Measurements from ENCODE around the gene MAD1L1. TPM values are rescaled to one million over a fixed set of nuclear protein-coding genes. Genes with fewer than 3 reads are reported as not detected.

Gene MAD1L1
- total and polyA plus RNA-seq, 4 donors, result 29.3 to 44.1 (median 35.8) TPM

DNA sequence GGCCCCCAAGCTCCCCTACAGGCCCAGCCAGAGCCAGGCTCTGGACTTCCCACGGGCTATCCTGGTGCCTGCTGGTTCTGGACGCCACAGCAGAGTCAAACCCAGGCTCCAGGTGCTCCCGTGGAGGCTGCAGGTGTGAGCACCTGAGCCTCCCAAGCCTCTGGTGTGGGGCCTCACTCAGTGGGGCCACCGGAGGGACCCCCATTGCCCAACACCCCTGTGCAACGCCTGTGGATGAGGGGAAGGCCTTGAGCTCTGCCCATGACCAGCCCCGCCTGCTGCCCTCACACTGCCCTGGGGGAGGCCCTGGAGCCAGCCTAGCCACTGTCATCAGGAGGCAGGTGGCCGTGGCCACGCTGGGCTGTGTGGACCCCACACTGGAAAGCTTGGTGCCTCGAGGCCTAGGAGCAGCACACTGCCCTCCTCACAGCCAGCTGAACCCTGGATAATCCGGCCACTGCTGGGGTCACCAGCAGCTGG lies 229.3 kb downstream of the MAD1L1 start:
- H3K9me3 ChIP-seq (ENCODE audit: control insufficient read depth, insufficient read depth, low read length), result no peaks in the 10 kb centered on the region
- no peaks in the 10 kb centered on the region for H3K27me3 ChIP-seq (ENCODE audit: control insufficient read depth, insufficient read depth, low read length)
- H3K27ac ChIP-seq (ENCODE audit: low read depth, low read length), result no peak overlapping the region
- no peak overlapping the region for H3K4me3 ChIP-seq (ENCODE audit: low read depth, low read length)
- WGBS (ENCODE audit: insufficient coverage), result 96% methylated on average over 10 of the region's 10 CpGs
- peaks cover 21% of the 10 kb centered on the region for H3K4me1 ChIP-seq (ENCODE audit: control insufficient read depth, insufficient read depth, low read length)
- no peak for DNase-seq (ENCODE audit: low read depth in 4 of 6, low spot score in 6 of 6)
- peaks cover 58% of the 10 kb centered on the region for H3K36me3 ChIP-seq (ENCODE audit: control insufficient read depth, insufficient read depth, low read length)

- H3K4me3 ChIP-seq (ENCODE audit: low read depth, low read length), result no peak overlapping the region
- WGBS (ENCODE audit: insufficient coverage), result 80% methylated on average over 19 of the region's 21 CpGs
- no peak for DNase-seq (ENCODE audit: low read depth in 4 of 6, low spot score in 6 of 6)
Measured at GRCh38 chr7:2002561-2003450, 229.9 kb downstream of the MAD1L1 start.

DNA sequence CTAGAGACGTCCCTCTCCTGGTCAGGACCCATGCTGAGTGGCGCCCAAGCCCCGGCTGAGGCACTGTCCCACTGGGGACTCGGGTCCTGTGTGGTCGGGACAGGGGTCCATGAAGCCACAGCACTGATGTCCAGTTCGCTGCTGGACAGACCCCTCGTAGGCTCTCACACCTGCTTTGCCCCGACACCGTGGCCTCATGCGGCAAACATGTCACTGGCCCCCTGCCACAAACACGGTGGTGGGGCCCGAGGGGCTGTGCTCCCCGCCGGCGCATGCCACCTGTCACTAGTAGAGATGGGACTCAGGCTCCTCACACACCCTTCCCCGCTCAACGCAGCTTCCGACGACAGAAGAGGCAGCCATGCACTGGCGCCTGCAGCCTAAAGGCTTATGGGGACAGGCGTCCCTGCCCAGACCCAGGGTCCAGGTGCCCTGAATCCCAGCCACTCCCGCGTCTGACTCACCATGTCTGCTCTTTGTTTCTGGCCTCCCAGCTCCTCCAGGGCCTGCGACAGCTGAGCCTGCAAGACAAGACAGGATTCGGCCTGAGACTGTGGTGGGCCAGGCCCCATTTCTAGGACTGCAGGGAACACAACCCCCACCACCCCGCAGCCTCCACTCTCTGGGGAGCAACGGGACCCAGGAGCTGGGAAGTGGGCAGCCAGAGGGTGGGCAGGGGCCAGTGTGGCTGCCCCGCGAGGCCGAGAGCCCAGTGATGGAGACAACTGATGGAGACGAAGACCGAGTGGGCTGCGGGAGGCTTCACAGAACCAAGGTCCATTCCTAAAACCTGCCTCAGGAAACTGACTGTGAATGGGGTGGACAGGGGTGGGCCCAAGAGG lies 230.9 kb downstream of the MAD1L1 start:
- Histone ChIP-seq H3K36me3 (ENCODE audit: control insufficient read depth, insufficient read depth, low read length) (peaks cover 53% of the 10 kb centered on the region), H3K9me3 (ENCODE audit: control insufficient read depth, insufficient read depth, low read length) (no peaks in the 10 kb centered on the region), H3K4me3 (ENCODE audit: low read depth, low read length) (no peak overlapping the region), H3K27ac (ENCODE audit: low read depth, low read length) (no peak overlapping the region), H3K27me3 (ENCODE audit: control insufficient read depth, insufficient read depth, low read length) (no peaks in the 10 kb centered on the region), H3K4me1 (ENCODE audit: control insufficient read depth, insufficient read depth, low read length) (peaks cover 22% of the 10 kb centered on the region)
- WGBS (ENCODE audit: insufficient coverage), result 82% methylated on average over 32 of the region's 33 CpGs
- DNase-seq (ENCODE audit: low read depth in 4 of 6, low spot score in 6 of 6), result no peak

More at GRCh38 chr7:2002561-2003450, 229.9 kb downstream of the MAD1L1 start:
- Histone ChIP-seq H3K27me3 (ENCODE audit: control insufficient read depth, insufficient read depth, low read length) (no peaks in the 10 kb centered on the region), H3K36me3 (ENCODE audit: control insufficient read depth, insufficient read depth, low read length) (peaks cover 57% of the 10 kb centered on the region), H3K9me3 (ENCODE audit: control insufficient read depth, insufficient read depth, low read length) (no peaks in the 10 kb centered on the region), H3K4me1 (ENCODE audit: control insufficient read depth, insufficient read depth, low read length) (peaks cover 21% of the 10 kb centered on the region), H3K27ac (ENCODE audit: low read depth, low read length) (no peak overlapping the region)

DNA sequence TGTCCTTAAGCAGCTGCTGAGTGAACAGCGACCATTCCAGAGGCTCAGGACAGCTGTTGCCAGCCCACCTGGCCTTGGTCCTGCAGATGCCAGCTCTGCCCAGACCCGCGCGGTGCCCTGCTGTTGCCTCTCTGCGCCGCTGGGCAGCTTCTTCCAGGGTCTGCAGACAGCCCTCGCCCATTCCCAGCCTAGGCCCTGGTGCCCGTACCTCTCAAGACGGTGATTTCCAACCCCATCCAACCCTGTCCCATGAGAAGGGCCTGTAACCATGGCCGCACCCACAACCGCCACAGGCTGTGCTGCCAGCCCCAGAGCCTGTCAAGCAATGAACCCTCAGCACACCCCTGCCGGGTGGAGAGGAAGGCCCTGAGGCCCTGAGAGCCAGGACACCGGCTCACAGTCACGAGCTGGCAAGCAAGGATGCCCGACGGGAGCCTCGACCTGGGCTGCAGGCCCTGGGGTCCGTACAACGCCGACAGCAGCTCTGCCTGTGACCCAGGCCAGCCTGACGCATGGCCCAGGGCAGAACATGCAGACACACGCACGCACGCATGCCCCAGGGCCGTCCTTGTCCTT lies 231.9 kb downstream of the MAD1L1 start:
- H3K36me3 ChIP-seq (ENCODE audit: control insufficient read depth, insufficient read depth, low read length), result peaks cover 53% of the 10 kb centered on the region
- H3K4me3 ChIP-seq (ENCODE audit: low read depth, low read length), result no peak overlapping the region
- no peaks in the 10 kb centered on the region for H3K9me3 ChIP-seq (ENCODE audit: control insufficient read depth, insufficient read depth, low read length)
- 88% methylated on average over 25 of the region's 25 CpGs for WGBS (ENCODE audit: insufficient coverage)
- H3K4me1 ChIP-seq (ENCODE audit: control insufficient read depth, insufficient read depth, low read length), result peaks cover 21% of the 10 kb centered on the region
- H3K27me3 ChIP-seq (ENCODE audit: control insufficient read depth, insufficient read depth, low read length), result no peaks in the 10 kb centered on the region
- DNase-seq (ENCODE audit: low read depth in 4 of 6, low spot score in 6 of 6), result no peak
- H3K27ac ChIP-seq (ENCODE audit: low read depth, low read length), result no peak overlapping the region

- H3K9me3 ChIP-seq (ENCODE audit: control insufficient read depth, insufficient read depth, low read length), result no peaks in the 10 kb centered on the region
- DNase-seq (ENCODE audit: low read depth in 4 of 6, low spot score in 6 of 6), result no peak
- peaks cover 27% of the 10 kb centered on the region for H3K4me1 ChIP-seq (ENCODE audit: control insufficient read depth, insufficient read depth, low read length)
- WGBS (ENCODE audit: insufficient coverage), result 97% methylated on average over 26 of the region's 27 CpGs
- H3K4me3 ChIP-seq (ENCODE audit: low read depth, low read length), result no peak overlapping the region
- peaks cover 58% of the 10 kb centered on the region for H3K36me3 ChIP-seq (ENCODE audit: control insufficient read depth, insufficient read depth, low read length)
- no peaks in the 10 kb centered on the region for H3K27me3 ChIP-seq (ENCODE audit: control insufficient read depth, insufficient read depth, low read length)
- no peak overlapping the region for H3K27ac ChIP-seq (ENCODE audit: low read depth, low read length)
Measured at GRCh38 chr7:2000153-2000687, 232.5 kb downstream of the MAD1L1 start.

- no peak overlapping the region for H3K4me3 ChIP-seq (ENCODE audit: low read depth, low read length)
- H3K27ac ChIP-seq (ENCODE audit: low read depth, low read length), result no peak overlapping the region
- DNase-seq (ENCODE audit: low read depth in 4 of 6, low spot score in 6 of 6), result no peak
- peaks cover 35% of the 10 kb centered on the region for H3K4me1 ChIP-seq (ENCODE audit: control insufficient read depth, insufficient read depth, low read length)
- no peaks in the 10 kb centered on the region for H3K27me3 ChIP-seq (ENCODE audit: control insufficient read depth, insufficient read depth, low read length)
- H3K9me3 ChIP-seq (ENCODE audit: control insufficient read depth, insufficient read depth, low read length), result no peaks in the 10 kb centered on the region
- H3K36me3 ChIP-seq (ENCODE audit: control insufficient read depth, insufficient read depth, low read length), result peaks cover 56% of the 10 kb centered on the region
- WGBS (ENCODE audit: insufficient coverage), result 88% methylated on average over 21 of the region's 21 CpGs
Measured at GRCh38 chr7:1999278-1999984, 233.3 kb downstream of the MAD1L1 start.

DNA sequence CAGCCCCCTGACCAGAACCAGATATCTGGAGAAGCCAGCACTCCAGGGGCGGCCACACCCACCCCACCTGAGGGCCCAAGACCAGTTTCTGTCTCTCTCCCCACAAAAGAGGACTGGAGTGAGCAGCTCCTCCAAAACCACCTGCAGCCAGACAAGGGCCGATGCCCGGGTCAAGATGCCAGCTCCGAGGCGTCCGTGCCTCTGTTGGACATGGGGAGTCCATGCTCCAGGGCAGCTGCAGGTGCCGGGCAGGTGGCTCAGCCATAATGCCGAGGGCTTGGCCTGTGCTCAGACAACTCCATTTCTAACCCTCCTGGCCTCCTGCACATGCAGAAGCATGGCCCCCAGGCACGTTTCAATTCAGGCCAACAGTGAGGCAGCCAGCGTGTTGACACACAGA lies 234.6 kb downstream of the MAD1L1 start:
- WGBS (ENCODE audit: insufficient coverage), result 85% methylated on average over 10 of the region's 10 CpGs
- H3K27ac ChIP-seq (ENCODE audit: low read depth, low read length), result no peak overlapping the region
- DNase-seq (ENCODE audit: low read depth in 4 of 6, low spot score in 6 of 6), result no peak
- no peaks in the 10 kb centered on the region for H3K27me3 ChIP-seq (ENCODE audit: control insufficient read depth, insufficient read depth, low read length)
- H3K36me3 ChIP-seq (ENCODE audit: control insufficient read depth, insufficient read depth, low read length), result peaks cover 48% of the 10 kb centered on the region
- no peaks in the 10 kb centered on the region for H3K9me3 ChIP-seq (ENCODE audit: control insufficient read depth, insufficient read depth, low read length)
- H3K4me1 ChIP-seq (ENCODE audit: control insufficient read depth, insufficient read depth, low read length), result peaks cover 43% of the 10 kb centered on the region
- no peak overlapping the region for H3K4me3 ChIP-seq (ENCODE audit: low read depth, low read length)

GRCh38 chr7:1997537-1998076 lies 235.1 kb downstream of the MAD1L1 start:
- 61% methylated on average over 6 of the region's 15 CpGs for WGBS (ENCODE audit: insufficient coverage)
- H3K4me1 ChIP-seq (ENCODE audit: control insufficient read depth, insufficient read depth, low read length), result peaks cover 45% of the 10 kb centered on the region

More at GRCh38 chr7:1997537-1998076, 235.1 kb downstream of the MAD1L1 start:
- no peaks in the 10 kb centered on the region for H3K9me3 ChIP-seq (ENCODE audit: control insufficient read depth, insufficient read depth, low read length)
- no peak overlapping the region for H3K4me3 ChIP-seq (ENCODE audit: low read depth, low read length)
- no peaks in the 10 kb centered on the region for H3K27me3 ChIP-seq (ENCODE audit: control insufficient read depth, insufficient read depth, low read length)
- no peak for DNase-seq (ENCODE audit: low read depth in 4 of 6, low spot score in 6 of 6)
- peaks cover 43% of the 10 kb centered on the region for H3K36me3 ChIP-seq (ENCODE audit: control insufficient read depth, insufficient read depth, low read length)
- H3K27ac ChIP-seq (ENCODE audit: low read depth, low read length), result no peak overlapping the region

All from spinal cord (tissue), 10 donors.